Measurements from ENCODE around the gene GASK1A.
"Not testable (repeated sequence)": the region's sequence is repeated elsewhere in the genome, so short reads cannot be mapped to it uniquely, and the experiment has no call there.

The GASK1A gene

GRCh38 chr3:43055806-43056770 is 77.0 kb downstream of the GASK1A start:
- DNase-seq (ENCODE audit: insufficient read length, low spot score) = no peak
- no peak for FAIRE-seq

GRCh38 chr3:43059456-43059855 is 80.3 kb downstream of the GASK1A start:
- DNase-seq (ENCODE audit: insufficient read length, low spot score) (no peak), FAIRE-seq (no peak)

GRCh38 chr3:43061101-43061895 is 82.2 kb downstream of the GASK1A start:
- FAIRE-seq (no peak), DNase-seq (ENCODE audit: insufficient read length, low spot score) (no peak)

- DNase-seq (ENCODE audit: insufficient read length, low spot score) (no peak), FAIRE-seq (no peak)
Measured at GRCh38 chr3:43062040-43062563, 83.0 kb downstream of the GASK1A start.

- FAIRE-seq (no peak), DNase-seq (ENCODE audit: insufficient read length, low spot score) (no peak)
Measured at GRCh38 chr3:43062564-43063040, 83.5 kb downstream of the GASK1A start.

- FAIRE-seq = no peak
- no peak for DNase-seq (ENCODE audit: insufficient read length, low spot score)
Measured at GRCh38 chr3:43063114-43063513, 84.0 kb downstream of the GASK1A start.

GRCh38 chr3:43070670-43071069 is 91.6 kb downstream of the GASK1A start:
- FAIRE-seq = not testable (repeated sequence)

GRCh38 chr3:43071313-43071893 is 92.3 kb downstream of the GASK1A start:
- no peak for FAIRE-seq
- DNase-seq (ENCODE audit: insufficient read length, low spot score) = no peak

More at GRCh38 chr3:43070670-43071069, 91.6 kb downstream of the GASK1A start:
- DNase-seq (ENCODE audit: insufficient read length, low spot score) = not testable (repeated sequence)

GRCh38 chr3:43072361-43072760 is 93.2 kb downstream of the GASK1A start:
- FAIRE-seq (no peak), DNase-seq (ENCODE audit: insufficient read length, low spot score) (no peak)

- FAIRE-seq (no peak), DNase-seq (ENCODE audit: insufficient read length, low spot score) (no peak)
Measured at GRCh38 chr3:43073116-43073835, 94.2 kb downstream of the GASK1A start.

- peak; percentile 38 for FAIRE-seq
- no peak for DNase-seq (ENCODE audit: insufficient read length, low spot score)
Measured at GRCh38 chr3:43073836-43074220, 94.7 kb downstream of the GASK1A start.

GRCh38 chr3:43074482-43074881 is 95.4 kb downstream of the GASK1A start:
- DNase-seq (ENCODE audit: insufficient read length, low spot score) = no peak
- FAIRE-seq = no peak

GRCh38 chr3:43074901-43075689 is 96.0 kb downstream of the GASK1A start:
- FAIRE-seq (no peak), DNase-seq (ENCODE audit: insufficient read length, low spot score) (no peak)

- FAIRE-seq = no peak
- no peak for DNase-seq (ENCODE audit: insufficient read length, low spot score)
Measured at GRCh38 chr3:43075904-43076661, 97.0 kb downstream of the GASK1A start.

GRCh38 chr3:43076857-43077256 is 97.7 kb downstream of the GASK1A start:
- FAIRE-seq (no peak), DNase-seq (ENCODE audit: insufficient read length, low spot score) (no peak)

GRCh38 chr3:43077261-43077660 is 98.2 kb downstream of the GASK1A start:
- no peak for DNase-seq (ENCODE audit: insufficient read length, low spot score)
- FAIRE-seq = no peak

GRCh38 chr3:43077707-43078106 is 98.6 kb downstream of the GASK1A start:
- DNase-seq (ENCODE audit: insufficient read length, low spot score) = no peak
- FAIRE-seq = no peak

- DNase-seq (ENCODE audit: insufficient read length, low spot score) (no peak), FAIRE-seq (no peak)
Measured at GRCh38 chr3:43079536-43080332, 100.6 kb downstream of the GASK1A start.

All from HTR-8/SVneo (cell line).